Stomach (tissue), 4 donors: ENCODE results near the gene CDK5RAP3.

Source experiments
- CTCF ChIP-seq, 7 experiments: fragments of 450-650 bp in 4 of 7; fragments of 200-600 bp in 3 of 7; sonication (generic) in 3 of 7; IDR thresholded peaks; one replicate each; pipeline ENCODE4 v1.5.1; 2016 to 2019; ENCODE audit warnings: antibody characterized with exemption in 7 of 7, control low read depth in 2 of 7, mild to moderate bottlenecking in 1 of 7
- POLR2A ChIP-seq, 4 donors: fragments of 450-650 bp; IDR thresholded peaks; one replicate each; pipeline ENCODE4 v1.6.1; 2016; ENCODE audit warnings: antibody characterized with exemption in 4 of 4, control low read depth in 2 of 4, mild to moderate bottlenecking in 1 of 4, moderate library complexity in 1 of 4
- POLR2AphosphoS5 ChIP-seq, 3 donors: sonication (generic); formaldehyde crosslinking; IDR thresholded peaks; one replicate each; pipeline ENCODE4 v1.6.1; 2016; ENCODE audit warnings: antibody characterized with exemption in 3 of 3

GRCh38 chr17:48021934-48022333, 51.0 kb downstream of the CDK5RAP3 start:
- TF ChIP-seq CTCF (IDR thresholded peaks at IDR 0.05), result no peak
- TF ChIP-seq POLR2A (IDR thresholded peaks at IDR 0.05), result no peak
- TF ChIP-seq POLR2AphosphoS5 (IDR thresholded peaks at IDR 0.05), result no peak
